NB4 (cell line): Measurements from ENCODE around the gene CLNK.

Experiments
- DNase-seq: peaks from one replicate; pipeline ENCODE4 v3.0.0; 2010; ENCODE audit warnings: low read depth
- H3K4me3 ChIP-seq: one replicate; pipeline ENCODE4 v1.5.1; 2011; ENCODE audit warnings: mild to moderate bottlenecking, low read depth, low read length, moderate library complexity
- MYC ChIP-seq: IDR thresholded peaks from 2 replicates; pipeline ENCODE4 v1.6.1; 2011; ENCODE audit warnings: low read depth, low read length
- POLR2A ChIP-seq: IDR thresholded peaks from 2 replicates; pipeline ENCODE4 v1.6.1; 2011; ENCODE audit warnings: mild to moderate bottlenecking; ENCODE audit not compliant: insufficient read length; ENCODE audit errors: extremely low read depth
- TF ChIP-seq, protein P1 (sequence below): IDR thresholded peaks from one replicate; pipeline ENCODE4 v1.5.1; 2012; ENCODE audit warnings: low read depth, low read length
- TF ChIP-seq, protein P2 (sequence below): IDR thresholded peaks from 2 replicates; pipeline ENCODE4 v1.6.1; 2011; ENCODE audit warnings: low read depth, low read length

Gene CLNK

DNA sequence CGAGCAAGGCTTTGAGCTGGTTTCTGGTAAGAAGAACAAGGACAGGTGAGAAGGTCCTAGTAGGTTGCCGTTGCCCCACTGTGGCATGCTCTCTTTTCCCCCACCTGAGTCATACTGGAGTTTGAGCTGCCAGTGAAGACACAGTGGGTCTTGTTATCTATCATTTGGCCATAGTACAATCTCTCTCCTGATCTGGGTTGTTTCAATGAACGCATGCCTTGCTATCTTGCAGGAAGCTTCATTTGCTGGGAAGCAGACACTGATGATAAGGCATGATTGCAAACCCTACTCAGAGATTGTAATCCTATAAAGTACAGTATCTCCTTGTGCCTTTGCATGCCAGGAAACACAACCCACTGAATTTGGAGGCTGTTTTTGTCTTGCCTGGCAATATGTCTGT, 77.4 kb downstream of the CLNK start:
- TF ChIP-seq, protein P1, sequence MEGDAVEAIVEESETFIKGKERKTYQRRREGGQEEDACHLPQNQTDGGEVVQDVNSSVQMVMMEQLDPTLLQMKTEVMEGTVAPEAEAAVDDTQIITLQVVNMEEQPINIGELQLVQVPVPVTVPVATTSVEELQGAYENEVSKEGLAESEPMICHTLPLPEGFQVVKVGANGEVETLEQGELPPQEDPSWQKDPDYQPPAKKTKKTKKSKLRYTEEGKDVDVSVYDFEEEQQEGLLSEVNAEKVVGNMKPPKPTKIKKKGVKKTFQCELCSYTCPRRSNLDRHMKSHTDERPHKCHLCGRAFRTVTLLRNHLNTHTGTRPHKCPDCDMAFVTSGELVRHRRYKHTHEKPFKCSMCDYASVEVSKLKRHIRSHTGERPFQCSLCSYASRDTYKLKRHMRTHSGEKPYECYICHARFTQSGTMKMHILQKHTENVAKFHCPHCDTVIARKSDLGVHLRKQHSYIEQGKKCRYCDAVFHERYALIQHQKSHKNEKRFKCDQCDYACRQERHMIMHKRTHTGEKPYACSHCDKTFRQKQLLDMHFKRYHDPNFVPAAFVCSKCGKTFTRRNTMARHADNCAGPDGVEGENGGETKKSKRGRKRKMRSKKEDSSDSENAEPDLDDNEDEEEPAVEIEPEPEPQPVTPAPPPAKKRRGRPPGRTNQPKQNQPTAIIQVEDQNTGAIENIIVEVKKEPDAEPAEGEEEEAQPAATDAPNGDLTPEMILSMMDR = no peak
- TF ChIP-seq POLR2A = no peak
- TF ChIP-seq MYC = no peak
- TF ChIP-seq, protein P2, sequence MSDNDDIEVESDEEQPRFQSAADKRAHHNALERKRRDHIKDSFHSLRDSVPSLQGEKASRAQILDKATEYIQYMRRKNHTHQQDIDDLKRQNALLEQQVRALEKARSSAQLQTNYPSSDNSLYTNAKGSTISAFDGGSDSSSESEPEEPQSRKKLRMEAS = no peak
- DNase-seq = no peak
- H3K4me3 ChIP-seq = no peak overlapping the region

DNA sequence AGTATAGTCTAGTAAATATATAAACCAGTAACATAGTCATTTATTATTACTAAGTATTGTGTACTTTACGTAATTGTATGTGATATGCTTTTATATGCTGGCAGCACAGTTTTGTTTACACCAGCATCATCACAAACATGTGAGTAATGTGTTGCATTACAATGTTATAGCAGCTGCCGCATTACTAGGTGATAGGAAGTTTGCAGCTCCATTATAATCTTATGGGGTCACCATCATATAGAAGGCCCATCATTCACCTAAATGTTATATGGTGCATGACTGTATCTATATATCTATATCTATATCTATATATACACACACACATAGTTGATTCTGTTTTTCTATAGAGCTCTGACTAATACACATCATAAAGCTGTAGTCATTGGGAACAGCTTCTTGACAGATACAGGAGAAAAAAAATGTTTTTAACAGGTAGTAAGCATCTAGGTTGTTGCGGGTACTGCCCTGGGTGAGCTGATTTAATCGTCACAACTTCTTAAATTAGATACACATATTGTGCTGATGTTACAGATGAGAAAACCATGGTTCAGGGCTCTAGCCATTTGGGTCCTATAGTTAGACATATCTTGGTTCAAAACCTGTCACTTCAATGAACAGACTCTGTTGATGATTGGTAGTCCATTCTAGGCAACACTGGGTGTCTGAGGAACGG, 77.9 kb downstream of the CLNK start:
- no peak overlapping the region for H3K4me3 ChIP-seq
- TF ChIP-seq, protein P1 = no peak
- TF ChIP-seq, protein P2 = no peak
- TF ChIP-seq POLR2A (no peak), MYC (no peak)
- DNase-seq = no peak

DNA sequence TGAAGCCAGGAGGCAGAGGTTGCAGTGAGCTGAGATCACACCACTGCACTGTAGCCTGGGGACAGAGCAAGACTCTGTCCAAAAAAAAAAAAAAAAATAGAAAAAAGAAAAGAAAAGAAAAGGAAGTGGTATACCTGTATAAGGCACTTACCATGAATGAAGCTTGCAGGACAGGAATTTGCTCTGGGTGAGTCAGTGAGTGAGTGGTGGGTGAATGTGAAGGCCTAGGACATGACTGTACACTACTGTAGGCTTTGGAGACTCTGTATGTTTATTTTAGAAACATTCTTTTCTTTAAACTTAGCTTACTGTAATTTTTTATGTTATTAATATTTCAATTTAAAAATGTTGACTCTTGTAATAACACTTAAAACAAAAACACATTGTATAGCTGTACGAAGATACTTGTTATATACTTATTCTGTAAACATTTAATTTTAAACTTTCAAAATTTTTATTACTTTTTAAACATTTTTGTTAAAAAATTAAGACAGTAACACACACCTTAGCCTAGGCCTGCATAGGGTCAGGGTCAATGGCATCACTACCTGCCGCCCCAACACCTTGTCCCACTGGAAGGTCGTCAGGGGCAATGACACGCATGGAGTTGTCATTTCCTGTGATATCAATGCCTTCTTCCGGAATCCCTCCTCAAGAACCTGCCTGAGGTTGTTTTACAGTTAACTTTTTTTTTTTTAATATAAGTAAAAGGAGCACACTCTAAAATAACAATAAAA, 78.7 kb downstream of the CLNK start:
- no peak for TF ChIP-seq MYC
- TF ChIP-seq, protein P1 = no peak
- TF ChIP-seq, protein P2 = no peak
- TF ChIP-seq POLR2A = no peak
- no peak for DNase-seq
- no peak overlapping the region for H3K4me3 ChIP-seq

DNA sequence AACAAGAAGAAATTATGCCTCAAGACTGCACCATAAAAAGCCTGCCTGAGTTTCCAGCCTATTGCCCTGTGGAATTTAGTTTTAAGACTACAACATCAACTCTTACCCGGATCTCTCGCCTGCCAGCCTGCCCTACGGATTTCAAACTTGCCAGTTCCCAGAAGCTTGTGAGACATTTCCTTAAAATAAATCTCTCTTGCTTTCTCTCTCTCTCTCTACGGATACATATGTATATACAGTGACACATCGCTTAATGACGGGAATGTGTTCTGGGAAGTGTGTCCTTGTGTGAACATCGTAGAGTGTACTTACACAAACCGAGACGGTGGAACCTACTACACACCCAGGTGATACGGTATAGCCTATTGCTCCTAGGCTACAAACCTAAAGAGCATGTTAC, 79.5 kb downstream of the CLNK start:
- DNase-seq = no peak

DNA sequence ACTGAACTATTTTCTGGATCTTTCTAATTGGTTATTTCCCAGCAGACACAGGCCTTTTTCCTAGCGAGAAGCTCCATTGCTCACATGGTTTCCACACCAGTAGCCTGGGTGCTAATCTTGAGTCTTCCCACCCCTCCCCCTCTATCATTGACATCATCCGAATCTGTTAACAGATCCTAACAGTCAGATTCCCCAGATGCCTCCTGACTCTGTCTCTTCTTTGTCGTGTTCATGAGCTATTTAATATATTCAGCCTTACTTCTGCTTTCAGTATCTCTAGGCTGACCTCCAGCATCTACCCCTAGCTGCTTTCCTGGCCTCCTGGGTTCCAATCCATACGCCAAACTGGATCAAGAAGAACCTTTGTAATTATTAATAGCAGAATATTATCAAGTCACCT, 85.0 kb downstream of the CLNK start:
- TF ChIP-seq, protein P2 = no peak
- TF ChIP-seq POLR2A (no peak), MYC (no peak)
- TF ChIP-seq, protein P1 = no peak
- no peak for DNase-seq
- H3K4me3 ChIP-seq = no peak overlapping the region

More for the DNA sequence above, 79.5 kb downstream of the CLNK start:
- no peak overlapping the region for H3K4me3 ChIP-seq
- TF ChIP-seq, protein P2 = no peak
- TF ChIP-seq POLR2A (no peak), MYC (no peak)
- TF ChIP-seq, protein P1 = no peak
